ENCODE results near the gene FAM227B.
"Not testable (repeated sequence)": the region's sequence is repeated elsewhere in the genome, so short reads cannot be mapped to it uniquely, and the experiment has no call there.

Gene FAM227B

GRCh38 chr15:49354439-49354838, 266.2 kb downstream of the FAM227B start:
- DNase-seq, result not testable (repeated sequence)

- no peak for DNase-seq
These were observed 277.1 kb downstream of the FAM227B start for GRCh38 chr15:49343546-49343945.

DNA sequence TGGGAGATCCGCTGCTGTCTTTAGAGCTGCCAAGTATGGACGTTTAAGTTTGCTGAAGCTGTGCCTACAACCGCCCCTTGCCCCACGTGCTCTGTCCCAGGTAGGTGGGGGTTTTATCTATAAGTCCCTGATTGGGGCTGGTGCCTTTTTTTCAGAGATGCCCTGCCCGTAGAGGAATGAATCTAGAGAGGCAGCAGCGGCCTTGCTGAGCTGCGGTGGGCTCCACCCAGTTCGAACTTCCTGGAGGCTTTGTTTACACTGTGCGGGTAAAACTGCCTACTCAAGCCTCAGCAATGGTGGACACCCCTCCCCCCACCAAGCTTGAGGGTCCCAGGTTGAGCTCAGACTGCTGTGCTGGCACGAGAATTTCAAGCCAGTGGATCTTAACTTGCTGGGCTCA, 281.0 kb downstream of the FAM227B start:
- no peak for DNase-seq

DNA sequence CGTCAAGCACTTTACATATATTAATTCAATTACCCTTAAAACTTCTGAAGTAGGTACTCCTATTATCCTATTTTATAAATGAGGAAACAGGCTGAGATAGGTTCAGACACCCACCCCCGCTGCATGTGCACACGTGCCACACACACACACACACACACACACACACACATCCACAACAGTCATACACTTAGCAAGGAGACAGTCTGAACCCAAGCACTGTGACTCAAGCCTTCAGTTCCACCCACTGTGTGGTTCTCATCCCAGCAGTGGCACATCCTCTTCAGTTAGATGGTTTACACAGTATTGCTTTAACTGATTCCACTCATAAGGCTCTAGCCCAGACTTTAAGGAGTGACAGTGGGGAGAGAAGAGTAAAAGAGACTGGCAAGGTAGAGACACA, 288.7 kb downstream of the FAM227B start:
- no peak for DNase-seq

- no peak for DNase-seq
These were observed 289.2 kb downstream of the FAM227B start for GRCh38 chr15:49331442-49331841.

GRCh38 chr15:49330166-49330565, 290.5 kb downstream of the FAM227B start:
- peak; percentile 8 for DNase-seq

GRCh38 chr15:49328941-49329340, 291.7 kb downstream of the FAM227B start:
- DNase-seq, result no peak

DNA sequence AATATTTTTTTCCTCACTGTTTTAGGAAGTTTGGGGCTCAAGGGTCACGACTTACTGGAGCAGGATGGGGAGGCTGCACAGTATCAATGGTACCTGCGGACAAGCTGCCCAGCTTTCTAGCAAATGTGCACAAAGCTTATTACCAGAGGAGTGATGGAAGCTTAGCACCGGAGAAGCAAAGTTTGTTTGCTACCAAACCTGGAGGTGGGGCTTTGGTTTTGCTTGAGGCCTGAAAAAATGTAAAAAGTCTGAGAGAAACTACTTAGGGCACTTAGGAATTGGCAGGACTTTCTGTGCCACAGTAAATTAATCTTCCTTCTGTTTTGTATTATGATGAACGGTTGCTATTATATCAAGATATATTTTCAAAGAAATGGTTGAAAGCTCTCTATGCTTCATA, 292.7 kb downstream of the FAM227B start:
- DNase-seq, result no peak

DNA sequence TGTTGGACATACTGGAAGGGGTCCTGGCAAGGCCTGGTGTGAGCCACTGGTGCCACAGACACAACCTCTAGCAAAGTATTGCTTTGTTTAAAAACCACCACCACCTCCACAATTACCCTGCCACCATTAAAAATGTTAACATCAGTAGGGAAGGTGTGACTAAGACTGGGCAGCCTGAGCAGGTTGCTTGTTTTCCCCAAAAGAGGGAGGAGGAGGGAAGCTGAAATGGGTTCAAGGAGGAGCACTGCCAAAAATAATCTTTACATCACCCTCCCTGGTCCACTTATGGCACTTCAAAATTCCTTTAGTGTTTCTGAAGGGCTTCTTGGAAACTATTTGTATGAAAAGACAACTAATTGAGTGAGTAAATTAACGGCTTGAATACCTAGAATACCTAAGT, 297.4 kb downstream of the FAM227B start:
- DNase-seq, result no peak

GRCh38 chr15:49320351-49320750, 300.3 kb downstream of the FAM227B start:
- no peak for DNase-seq

DNA sequence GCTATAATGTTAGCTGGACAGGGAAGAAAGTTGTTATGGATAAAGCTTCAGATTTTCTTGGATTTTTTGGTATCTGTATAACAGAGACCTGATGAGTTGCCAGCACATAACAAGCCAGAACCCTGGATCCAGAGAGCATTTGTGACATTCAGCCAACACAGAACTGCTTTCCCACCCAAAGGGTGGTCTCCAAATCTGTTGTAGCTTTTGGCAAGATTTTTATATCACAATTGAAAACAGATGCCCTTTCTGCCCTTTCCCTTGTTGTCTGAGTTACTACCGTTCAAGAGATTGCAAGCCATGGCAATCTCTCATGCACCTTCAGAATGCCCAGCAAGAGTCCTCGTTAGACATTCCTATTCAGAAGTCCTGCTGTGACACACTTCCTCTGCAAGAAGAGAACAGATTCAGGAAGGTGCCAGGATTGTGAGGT, 305.2 kb downstream of the FAM227B start:
- DNase-seq, result no peak

DNA sequence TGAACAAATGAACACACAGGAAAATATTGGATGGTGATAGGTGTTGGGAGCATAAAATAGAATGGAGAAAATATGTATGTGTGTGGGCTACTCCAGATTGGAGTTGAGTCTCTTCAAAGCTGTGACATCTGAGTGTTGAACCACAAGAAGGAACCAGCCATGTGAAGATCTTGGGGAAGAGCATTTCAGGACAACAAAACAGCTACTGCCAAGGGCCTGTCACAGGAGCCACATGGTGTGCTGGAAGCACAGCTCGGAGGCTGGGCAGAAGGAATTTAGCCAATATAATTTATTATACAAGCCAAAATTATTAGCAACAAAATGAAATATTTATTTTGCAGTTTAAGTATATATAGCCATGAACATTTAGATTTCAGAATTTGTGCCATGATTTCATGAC, 305.9 kb downstream of the FAM227B start:
- DNase-seq, result no peak

DNA sequence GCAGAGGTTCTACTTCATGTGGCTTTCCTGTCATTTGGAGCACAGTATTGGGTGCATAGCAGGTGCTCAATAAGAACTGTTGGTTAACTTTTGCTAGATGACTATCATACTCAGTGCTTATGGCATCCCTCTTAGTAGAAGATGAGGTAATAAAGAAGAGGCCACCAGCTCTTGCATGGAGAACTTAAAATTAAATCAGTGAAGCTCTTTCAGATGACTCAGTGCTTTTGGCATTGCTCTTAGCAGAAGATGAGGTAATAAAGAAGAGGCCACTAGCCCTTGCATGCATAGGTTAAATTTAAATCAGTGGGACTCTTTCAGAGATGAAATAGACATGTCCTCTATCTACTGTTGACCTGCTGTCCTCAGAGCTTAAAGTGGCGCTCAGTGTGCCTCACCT, 307.0 kb downstream of the FAM227B start:
- peak; percentile 86 for DNase-seq

- DNase-seq, result no peak
These were observed 310.7 kb downstream of the FAM227B start for GRCh38 chr15:49309889-49310288.

GRCh38 chr15:49308686-49309085, 311.9 kb downstream of the FAM227B start:
- no peak for DNase-seq

DNA sequence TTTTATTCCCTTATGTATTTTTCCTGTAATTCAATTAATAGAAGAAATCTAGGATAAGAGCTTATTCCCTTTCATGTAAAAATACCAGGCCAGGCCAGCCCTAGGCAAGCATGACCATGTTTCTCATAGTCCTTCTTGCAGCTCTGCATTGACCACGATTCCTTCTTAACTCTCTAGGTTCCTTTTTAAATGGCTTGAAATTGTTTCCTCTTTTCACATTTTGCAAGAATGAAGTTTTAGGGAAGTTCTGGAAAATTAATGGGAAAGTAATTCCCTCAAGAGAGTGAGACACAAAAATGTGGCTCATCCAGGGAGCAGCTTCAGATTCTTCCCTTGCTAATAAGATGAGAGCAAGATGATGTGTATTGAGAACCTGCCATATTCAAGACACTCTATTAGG, 314.1 kb downstream of the FAM227B start:
- no peak for DNase-seq

- DNase-seq, result no peak
These were observed 317.6 kb downstream of the FAM227B start for GRCh38 chr15:49303003-49303402.

GRCh38 chr15:49301562-49301961, 319.1 kb downstream of the FAM227B start:
- DNase-seq, result peak; percentile 7

- DNase-seq, result no peak
These were observed 319.8 kb downstream of the FAM227B start for GRCh38 chr15:49300856-49301255.

- DNase-seq, result no peak
These were observed 323.0 kb downstream of the FAM227B start for GRCh38 chr15:49297584-49297983.

GRCh38 chr15:49296258-49296657, 324.4 kb downstream of the FAM227B start:
- DNase-seq, result no peak

- DNase-seq, result no peak
These were observed 326.7 kb downstream of the FAM227B start for GRCh38 chr15:49293941-49294340.

GRCh38 chr15:49290191-49290590, 330.4 kb downstream of the FAM227B start:
- DNase-seq, result no peak

- no peak for DNase-seq
These were observed 332.2 kb downstream of the FAM227B start for GRCh38 chr15:49288391-49288790.

DNA sequence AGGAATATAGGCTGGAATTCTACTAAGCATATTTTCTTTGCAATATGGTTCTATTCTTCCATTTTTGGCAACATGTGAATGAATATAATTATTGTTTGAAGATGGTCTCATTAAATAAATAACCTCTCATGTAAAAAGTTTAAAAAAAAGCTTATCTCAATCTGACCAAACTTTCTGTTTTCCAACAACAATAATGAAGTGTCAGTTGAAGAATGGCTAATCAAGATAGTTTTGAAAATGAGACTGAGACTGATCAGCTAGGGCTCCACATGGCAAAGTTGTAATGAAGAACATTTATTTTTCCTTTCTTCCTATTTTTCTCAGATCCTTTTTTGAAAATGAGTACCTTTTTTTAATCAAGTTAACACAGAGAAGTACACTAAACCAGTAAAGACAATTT, 333.1 kb downstream of the FAM227B start:
- no peak for DNase-seq

All from EL (cell line).